ENCODE measurements around the gene KDF1.
"Not testable (repeated sequence)": the region's sequence is repeated elsewhere in the genome, so short reads cannot be mapped to it uniquely, and the experiment has no call there.

The KDF1 gene

DNA sequence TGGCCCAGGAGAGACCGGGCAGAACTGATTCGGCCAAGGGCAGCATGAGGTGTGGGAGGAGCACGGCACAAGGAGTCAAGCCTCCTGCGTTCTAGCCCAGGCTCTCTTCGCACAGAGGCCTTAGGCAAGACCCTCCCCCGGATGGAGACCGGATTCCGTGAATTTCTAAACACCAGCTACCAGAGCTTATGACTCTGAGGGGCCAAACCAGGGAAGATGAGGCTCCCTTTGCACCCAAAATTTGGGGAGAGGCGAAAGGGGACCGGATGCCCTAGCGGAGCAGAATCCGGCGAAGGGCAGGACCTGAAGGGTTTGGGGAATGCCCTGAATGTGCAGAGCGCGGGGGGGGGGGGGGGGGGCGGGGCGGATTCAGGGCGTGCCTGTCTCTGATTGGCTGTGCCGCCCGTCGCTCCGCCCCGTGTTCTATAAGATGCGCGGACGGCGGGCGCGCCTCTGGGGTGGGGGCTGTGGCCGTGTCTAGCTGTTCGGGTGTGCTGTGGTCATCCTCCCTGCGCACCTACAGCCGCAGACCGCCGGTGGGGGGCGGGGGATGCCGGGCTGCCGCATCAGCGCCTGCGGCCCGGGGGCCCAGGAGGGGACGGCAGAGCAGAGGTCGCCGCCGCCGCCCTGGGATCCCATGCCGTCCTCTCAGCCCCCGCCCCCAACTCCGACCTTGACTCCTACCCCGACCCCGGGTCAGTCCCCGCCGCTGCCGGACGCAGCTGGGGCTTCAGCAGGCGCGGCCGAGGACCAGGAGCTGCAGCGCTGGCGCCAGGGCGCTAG, 33.2 kb upstream of the KDF1 start, which contains the start of gene TRNP1:
TRNP1 (plus strand) TSS at position 456 of the 783 bp plus-strand sequence; CDS start at position 551, 95 bp downstream.
- peak; percentile 82 for DNase-seq

DNA sequence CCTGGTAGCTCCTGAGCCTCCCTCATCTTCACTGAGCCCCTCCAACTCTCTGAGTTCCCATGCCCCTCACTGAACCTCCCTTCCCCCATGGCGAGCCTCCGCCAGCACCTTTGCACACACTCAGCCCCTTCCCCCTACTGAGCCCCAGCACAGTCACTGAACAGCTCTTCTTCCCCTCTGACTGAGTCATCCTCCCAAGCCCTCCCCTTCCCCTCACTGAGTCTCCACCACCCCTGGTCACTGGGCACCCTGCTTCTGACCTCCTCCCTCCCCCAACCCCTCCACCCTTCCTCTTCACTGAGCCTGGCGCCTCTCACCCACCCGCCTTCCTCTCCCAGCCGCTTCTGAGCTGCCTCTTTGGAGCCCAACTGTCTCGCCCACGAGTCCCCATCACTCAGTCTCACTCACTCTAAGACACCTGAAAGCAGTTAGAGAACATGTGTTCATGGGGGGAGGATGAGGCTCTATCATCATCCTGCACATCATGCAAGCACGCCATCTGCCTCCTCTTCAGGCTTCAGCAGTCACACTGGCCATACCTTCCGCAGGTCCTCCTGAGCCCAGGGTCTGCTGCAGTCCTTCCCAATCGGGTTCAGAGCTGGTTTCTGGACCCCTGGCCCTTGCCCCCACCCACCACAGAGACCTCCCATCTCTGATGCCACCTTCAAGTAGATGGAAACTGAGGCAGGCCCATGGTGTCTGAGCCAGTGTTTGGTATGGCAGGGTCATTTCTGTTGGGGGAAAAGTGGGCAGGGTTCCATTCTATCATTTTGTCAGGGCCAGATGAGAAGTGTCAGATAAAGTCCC, 31.2 kb upstream of the KDF1 start:
- peak; percentile 48 for DNase-seq

DNA sequence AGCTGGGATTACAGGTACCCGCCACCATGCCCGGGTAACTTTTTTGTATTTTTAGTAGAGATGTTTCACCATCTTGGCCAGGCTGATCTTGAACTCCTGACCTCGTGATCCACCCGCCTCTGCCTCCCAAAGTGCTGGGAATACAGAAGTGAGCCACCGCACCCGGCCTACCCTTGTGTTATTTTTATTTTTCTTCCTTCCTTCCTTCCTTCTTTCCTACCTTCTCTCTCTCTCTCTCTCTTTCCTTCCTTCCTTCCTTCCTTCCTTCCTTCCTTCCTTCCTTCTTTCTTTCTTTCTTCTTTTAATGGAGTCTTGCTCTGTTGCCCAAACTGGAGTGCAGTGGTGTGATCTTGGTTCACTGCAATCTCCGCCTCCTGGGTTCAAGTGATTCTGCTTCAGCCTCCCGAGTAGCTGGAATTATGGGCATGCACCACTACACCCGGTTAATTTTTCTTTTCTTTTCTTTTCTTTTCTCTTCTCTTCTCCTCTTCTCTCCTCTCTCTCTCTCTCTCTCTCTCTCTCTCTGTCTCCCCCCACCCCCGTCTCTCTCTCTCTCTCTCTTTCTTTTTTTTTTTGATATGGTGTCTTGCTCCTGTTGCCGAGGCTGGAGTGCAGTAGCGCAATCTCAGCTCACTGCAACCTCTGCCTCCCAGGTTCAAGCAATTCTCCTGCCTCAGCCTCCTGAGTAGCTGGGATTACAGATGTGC, 29.3 kb upstream of the KDF1 start:
- DNase-seq, result not testable (repeated sequence)

DNA sequence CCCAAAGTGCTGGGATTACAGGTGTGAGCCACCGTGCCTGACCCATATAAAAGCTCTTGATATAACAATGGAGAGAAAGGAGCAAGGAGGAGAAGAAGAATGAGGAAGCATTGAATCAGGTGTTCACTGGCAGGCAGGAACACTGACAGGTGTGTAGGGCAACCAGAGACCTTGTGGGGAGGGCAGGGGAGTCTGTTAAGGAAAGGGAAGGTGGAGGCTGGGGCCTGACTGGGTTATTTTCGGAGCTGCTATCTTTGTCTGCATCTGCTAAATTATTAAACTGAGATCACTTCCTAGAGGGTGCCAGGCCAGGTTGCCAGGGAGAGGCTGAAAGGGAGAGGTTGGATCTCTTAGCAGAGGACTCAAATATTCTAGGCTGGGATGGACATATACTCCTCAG, 26.4 kb upstream of the KDF1 start:
- DNase-seq, result no peak

DNA sequence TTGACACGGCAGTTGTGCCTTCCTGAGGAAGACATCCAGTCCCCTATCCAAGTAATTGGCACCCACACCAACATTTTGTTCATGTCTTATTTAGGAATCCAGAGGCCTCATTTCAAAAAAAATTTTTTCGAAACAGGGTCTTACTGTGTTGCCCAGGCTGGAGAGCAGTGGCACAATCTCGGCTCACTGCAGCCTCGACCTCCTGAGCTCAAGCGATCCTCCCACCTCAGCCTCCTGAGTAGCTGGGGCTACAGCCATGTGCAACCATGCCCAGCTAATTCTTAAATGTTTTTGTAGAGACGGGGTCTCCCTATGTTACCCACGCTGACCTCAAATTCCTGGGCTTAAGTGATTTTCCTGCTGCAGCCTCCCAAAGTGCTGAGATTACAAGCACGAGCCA, 24.0 kb upstream of the KDF1 start:
- no peak for DNase-seq

DNA sequence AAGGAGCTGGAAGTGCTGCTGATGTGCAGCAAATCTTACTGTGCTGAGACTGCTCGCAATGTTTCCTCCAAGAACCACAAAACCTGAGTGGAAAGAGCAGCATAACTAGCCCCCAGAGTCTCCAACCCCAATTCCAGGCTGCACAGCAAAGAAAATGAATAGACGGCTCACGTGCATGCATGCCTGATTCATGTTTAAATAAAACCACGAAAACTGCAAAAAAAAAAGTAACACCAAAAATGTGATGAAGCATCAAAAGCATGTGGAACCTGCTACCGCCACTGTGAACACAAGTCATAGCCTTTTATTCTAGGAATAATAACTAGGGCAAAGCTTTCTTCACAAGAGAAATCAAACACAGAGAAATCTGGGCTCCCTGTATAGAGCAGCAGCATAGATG, 23.6 kb upstream of the KDF1 start:
- no peak for DNase-seq

DNA sequence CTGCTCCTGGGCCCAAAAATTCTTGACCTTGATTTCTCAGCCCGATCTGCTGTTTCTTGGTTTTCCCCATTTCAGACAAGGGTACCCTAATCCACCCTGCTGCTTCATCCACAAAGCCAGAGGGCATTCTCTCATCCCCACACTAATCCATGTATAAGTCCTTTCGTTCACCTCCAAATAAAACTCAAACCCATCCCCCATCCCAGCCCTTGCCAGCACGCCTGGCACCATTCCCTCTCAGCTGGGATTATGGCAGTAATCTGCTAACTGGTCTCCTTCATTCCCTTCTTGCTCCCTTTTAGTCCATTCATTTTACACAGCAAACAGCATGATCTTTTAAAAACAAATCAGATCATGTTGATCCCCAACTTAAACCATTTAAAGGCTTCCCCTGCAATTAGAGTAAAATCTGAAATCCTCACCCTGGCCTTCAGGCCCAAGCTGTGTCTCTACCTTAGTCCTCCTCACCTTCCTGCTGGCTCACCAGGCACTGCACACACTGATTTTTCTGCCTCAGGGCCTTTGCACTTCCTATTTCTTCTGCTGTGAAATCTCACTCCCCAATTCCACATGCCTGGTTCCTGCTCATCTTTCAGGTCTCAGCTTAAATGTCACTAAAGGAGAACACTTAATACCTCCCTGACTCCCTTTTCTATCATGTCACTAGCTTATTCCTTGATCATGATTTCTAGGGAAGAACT, 21.0 kb upstream of the KDF1 start:
- DNase-seq, result no peak

DNA sequence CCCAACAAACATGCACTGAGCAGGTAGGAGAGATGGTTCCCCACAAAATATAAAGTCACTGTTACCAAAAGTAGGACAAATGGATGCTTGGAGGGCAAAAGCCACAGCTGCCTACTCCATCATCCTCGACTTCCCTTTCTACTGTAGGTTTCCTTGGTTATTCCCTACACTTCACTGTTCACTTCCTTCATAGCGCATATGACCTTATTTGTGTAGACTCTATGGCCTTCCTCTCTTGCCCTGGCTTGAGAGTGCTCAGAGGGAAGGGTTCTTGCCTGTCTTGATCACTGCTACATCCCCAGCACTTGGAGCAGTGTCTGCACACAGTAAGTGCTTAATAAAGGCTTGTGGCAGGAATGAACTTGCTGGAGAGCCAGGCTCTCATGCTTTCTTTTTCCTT, 18.6 kb upstream of the KDF1 start:
- no peak for DNase-seq

DNA sequence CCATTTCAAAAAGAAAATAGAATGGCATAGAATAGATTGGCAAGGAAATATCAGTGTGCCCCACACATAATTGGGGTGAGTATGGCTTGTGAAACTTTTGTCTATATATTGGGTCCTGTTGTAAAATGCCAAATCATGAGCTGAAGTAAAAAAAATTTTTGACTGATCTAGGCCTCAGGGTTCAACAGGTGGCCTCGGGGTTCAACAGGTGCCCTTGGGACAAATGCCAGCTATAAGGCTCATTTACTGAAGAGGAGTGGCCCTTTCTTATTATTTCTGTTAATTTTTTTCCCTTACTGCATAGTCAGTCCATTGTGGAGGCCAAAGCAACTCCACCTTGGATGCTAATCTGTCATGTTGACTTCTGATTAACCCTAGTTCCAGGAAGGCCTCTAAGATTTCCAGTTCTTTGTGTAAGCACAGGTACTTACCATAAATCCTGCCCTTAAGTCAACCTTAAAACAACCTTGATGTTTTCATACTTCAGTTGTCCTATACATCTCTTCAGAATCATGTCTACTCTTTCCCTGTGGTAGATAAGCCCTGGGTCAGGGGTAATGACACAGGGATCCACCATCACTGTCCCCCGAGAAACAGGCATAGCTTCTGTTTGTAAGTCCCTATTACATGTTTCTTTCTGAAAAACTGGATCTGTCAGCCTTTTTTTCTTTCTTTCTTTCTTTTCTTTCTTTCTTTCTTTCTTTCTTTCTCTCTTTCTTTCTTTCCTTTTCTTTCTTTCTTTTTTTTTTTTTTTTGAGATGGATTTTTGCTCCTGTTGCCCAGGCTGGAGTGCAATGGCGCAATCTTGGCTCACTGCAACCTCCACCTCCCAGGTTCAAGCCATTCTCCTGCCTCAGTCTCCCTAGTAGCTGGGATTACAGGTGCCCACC, 16.6 kb upstream of the KDF1 start:
- no peak for DNase-seq

DNA sequence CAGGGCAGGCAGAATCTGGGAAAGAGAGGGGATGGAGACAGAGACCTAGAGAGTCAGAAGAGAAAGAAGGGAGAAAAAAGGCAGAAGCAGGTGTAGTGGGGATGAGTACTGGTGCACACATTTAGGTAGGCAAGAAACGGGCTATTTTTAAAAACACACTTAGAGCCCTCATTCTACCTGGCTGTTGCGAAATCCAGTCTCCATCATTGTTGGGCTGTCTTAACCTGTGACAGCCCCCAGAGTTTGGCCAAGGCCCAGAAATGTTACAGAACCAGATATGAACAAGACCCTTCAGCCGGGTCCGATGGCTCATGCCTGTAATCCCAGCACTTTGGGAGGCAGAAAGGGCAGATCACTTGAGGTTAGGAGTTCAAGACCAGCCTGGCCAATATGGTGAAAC, 12.6 kb upstream of the KDF1 start:
- no peak for DNase-seq

DNA sequence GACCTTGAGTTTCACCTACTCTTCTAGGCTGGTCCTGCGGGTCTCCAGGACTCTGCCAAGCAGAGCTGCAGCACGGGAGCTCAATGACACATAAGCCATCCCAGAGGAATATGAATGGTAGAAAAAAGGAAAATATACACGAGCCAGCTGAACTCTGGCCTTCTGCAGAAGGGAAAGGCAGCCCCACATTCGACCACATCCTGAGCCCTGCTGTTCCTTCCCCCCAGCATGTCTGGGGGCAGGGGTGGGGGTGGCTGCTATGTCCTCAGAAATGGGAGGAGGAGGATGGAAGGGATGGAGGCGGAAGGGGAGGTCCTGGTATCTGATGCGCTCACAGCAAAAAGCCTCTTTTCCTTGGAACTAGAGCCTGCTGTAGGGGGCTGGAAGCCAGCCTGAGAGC, 12.1 kb upstream of the KDF1 start:
- no peak for DNase-seq

DNA sequence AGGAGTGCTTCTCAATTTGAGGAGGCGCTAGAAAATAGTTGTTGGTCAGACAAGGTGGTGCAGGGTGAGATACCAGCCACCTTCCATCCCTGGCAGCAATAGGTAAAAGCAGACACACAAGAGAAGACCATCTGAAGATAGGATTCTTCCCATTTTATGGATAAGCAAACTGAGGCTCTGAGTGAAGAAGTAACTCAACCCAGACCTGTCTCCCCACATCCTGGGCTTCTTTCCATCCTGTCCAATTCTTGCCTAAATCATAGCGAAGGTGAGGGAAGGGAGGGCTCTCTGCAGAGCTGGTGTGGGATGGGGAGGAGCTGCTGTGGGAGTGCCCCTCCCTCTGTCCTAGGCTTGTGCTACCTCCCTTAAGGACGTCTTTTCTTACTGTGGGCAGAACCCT, 11.3 kb upstream of the KDF1 start:
- no peak for DNase-seq

DNA sequence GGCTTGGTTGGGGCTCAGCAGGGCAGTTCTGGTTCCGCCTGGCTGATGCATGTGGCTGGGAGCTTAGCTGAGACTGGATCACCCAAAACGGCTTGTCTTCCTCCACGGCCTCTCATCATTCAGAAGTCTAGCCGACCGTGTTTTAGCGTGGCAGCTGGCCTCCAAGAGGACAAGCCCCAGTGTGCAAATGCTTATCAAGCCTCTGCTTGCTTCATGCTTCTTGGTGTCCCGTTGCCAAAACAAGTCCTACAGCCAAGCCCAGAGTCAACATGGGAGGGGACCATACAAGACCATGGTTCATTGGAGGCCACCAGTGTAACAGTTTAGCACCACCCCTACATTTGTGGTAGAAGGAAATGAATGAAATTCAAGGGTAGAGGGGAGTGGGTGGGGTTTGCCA, 10.5 kb upstream of the KDF1 start:
- DNase-seq, result no peak

DNA sequence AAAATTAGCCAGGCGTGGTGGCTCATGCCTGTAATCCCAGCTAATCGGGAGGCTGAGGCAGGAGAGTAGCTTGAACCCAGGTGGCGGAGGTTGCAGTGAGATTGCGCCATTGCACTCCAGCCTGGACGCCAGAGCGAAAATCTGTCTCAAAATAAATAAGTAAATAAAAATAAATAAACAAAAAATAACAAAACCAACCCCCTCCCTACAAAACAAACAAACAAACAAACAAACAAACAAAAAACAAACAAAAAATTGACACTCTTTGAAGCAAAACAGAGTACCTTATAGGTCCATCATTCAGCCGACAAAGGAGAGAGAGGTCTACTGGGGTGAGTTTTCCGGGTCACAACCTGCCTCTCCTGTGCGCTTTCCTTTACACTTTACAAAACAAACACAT, 5.4 kb upstream of the KDF1 start:
- DNase-seq, result no peak

DNA sequence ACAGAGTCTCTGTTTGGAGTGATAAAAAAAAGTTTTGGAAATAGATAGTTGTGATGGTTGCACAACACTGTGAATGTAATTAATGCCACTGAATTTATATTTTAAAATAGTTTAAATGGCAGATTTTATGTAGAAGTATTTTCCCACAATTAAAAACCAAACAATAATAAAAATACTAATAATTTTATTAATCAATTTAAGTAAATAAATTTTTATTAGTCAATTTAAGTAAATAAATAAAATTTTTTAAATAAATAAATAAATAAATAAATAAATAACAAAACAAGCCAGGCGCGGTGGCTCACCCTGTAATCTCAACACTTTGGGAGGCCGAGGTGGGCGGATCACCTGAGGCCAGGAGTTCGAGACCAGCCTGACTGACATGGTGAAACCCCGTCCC, 4.9 kb upstream of the KDF1 start:
- no peak for DNase-seq

DNA sequence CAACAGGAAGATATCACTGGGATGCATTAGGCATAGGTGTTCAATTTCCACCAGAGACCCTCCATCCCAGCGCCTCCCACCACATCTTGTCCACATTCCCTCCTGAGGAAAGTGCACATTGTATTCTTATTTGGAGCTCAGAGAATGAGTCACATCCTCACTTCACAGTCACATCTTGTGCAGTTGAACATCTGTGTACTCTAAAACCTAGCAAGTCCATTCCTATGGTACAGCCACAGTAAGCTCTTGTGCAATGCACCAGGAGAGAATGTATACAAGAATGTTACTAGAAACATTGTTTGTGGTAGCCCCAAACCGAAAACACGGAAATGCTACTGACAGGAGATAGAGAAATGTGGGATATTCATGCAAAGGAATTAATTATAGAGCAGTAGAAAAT, 1.6 kb upstream of the KDF1 start:
- DNase-seq, result peak; percentile 89

DNA sequence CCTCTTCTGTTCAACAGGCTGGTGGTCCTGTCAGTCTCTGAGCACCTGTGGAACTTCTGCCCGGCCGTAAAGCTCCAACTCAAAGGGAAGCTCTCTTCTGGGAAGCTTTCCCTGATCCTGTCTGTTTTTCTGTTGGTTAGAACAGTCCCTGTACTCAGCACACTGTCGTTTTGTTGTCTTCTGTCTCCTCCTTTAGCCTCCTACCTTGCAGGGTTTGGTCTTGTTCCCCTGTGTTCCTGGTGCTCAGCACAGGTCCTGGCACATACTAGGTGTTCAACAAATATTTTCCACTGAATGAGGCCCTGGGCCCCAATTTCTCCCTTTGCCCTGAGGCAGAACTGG, 328 bp upstream of the KDF1 start:
- DNase-seq, result no peak

DNA sequence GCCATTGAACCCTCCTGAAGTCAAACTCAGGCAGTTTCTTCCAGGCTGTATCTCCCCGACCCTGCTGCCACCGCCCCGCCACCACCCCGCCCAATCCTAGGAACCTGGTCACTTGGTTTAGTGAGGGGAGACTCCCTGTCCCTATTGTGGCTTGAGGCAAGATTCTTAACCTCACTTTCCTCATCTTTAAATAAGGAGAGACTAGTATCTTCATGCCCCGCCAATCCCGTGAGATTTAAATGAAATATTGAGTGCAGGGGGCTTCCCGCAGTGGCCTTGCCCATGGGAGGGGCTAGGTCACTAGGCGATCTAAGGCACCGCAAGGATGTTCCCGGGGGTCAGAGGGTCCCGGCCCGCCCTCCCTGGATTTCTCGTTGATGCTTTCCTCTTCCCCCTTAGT, 998 bp downstream of the KDF1 start:
- DNase-seq, result no peak

DNA sequence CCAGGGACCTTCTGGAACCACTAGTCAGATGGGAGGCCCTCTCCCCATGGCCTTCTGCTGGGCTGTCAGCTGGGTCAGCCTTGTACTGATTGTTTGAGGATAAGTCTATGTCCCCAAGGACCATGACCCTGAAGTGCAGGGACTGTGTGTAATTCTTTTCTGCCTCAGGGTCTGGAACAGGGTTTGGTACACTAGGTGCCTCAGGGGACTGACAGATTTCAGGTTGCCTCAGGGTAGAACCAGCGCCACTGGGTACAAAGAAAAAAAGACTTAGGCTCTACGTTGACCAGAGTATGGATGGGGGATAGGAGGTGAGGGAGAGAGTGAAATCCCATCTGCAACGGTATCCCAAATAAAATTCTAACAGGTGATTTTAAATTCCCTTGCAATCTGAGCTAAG, 3.0 kb downstream of the KDF1 start:
- no peak for DNase-seq

DNA sequence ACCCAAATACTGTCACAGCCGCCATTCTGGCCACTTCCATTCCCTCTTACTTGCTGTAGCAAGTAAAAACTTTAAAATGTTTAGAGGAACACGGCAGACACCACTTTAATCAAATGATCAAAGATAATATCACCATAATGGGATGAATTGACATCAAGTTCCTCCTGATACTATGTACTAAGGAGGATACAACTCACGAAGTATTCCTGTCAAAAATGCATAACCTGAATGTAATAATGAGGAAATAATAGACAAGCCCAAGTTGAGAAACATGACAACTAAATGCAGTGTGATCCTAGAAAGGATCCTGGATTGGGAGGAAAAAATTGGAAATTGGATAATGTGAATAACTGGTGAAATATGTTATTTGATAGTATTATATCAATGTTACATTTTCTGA, 3.9 kb downstream of the KDF1 start:
- no peak for DNase-seq

DNA sequence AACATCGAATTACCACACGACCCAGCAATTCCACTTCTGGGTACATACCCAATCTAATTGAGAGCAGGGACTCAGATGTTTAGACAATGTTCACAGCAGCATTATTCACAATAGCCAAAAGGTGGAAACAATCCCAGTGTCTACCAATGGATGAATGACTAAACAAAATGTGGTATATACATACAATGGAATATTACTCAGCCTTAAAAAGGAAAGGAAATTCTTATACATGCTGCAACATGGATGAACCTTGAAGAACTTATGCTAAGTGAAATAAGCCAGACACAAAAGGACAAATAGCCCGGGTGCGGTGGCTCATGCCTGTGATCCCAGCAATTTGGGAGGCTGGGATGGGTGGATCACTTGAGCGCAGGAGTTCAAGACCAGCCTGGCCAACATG, 6.9 kb downstream of the KDF1 start:
- DNase-seq, result no peak

DNA sequence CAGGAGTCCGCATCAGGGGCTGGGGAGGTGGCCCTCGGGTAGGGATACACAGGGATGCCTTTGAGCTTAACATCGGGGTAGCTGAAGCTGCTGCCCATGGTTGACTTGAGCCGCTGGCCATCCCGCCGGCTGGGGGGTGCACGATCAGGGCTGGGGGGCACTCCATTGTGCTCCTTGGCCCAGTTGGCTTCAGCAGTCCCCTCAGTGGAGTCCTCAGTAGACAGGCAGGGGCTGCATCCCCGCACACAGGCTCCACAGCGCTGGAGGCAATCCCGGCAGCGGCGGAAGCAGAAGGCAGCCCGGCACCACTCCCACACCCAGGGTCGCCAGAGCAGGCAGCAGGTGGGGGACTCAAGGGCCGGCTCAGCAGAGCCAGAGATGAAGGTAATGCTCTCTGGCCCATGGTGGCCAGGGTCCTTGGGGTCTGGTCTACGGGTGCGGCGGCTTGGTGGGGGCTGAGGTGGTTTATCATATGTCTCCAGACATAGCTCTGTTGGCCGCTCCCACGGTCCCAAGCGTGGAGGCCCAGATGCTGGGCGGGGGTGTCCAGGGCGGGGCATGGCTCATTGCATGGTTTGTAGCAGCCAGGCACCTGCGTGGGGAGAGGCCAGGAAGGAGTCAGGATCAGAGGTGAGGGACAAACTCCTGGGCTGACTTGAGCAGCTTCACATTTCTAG, 8.3 kb downstream of the KDF1 start:
- no peak for DNase-seq
